ENCODE results near the gene NID1. TPM values are rescaled to one million over a fixed set of nuclear protein-coding genes. Genes with fewer than 3 reads are reported as not detected.

NID1 gene
- total RNA-seq, 1 experiment from 2014 or later, result 0.32 TPM

DNA sequence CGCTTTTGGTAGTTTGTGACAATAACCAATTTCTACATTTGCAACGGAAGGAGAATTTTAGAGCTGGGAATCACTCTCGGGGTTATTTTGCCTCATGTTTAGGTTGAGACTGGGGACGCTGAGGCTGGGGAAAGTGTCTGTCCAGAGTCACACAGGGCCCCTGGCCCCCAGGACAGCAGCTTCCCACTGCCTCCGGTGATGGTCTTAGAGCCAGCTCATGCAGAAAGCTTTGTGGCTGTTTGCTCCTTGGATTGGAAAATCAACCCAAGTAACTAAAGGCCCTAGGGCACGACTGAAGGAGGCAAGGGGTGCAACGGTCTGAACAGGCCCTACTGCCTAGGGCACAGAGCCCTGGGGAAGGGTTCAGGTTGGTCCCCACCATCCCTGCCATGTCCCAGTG lies 72.0 kb downstream of the NID1 start:
- no peak overlapping the region for H3K27ac ChIP-seq (ENCODE audit: low read depth, low read length)
- no peaks in the 10 kb centered on the region for H3K36me3 ChIP-seq (ENCODE audit: control insufficient read depth in 1 of 2, insufficient read depth in 2 of 2, low read length in 2 of 2)
- ChIA-PET CTCF (no interaction called here), RAD21 (ENCODE audit: low non-redundant PET in 1 of 2, low total read pairs in 2 of 2, uncharacterized antibody in 2 of 2, unreplicated experiment in 2 of 2) (no interaction called here), POLR2A (no interaction called here)
- ATAC-seq, result no peak
- no peak overlapping the region for H2AFZ ChIP-seq (ENCODE audit: low read depth, low read length, poor library complexity, severe bottlenecking)
- no peaks in the 10 kb centered on the region for H3K9me2 ChIP-seq (ENCODE audit: insufficient read depth)
- no peak for DNase-seq (ENCODE audit: low read depth, low spot score)
- no peaks in the 10 kb centered on the region for H4K20me1 ChIP-seq (ENCODE audit: insufficient read depth)
- H3K9me3 ChIP-seq (ENCODE audit: control insufficient read depth in 1 of 2, insufficient read depth in 1 of 2, low read depth in 1 of 2, low read length in 2 of 2), result no peaks in the 10 kb centered on the region
- H3K4me3 ChIP-seq (replicated peaks in 1 of 2; ENCODE audit: low read depth in 1 of 2, low read length in 2 of 2), result no peak overlapping the region
- peaks cover 0 to under 1% of the 10 kb centered on the region in 2 experiments; a peak in 1 of 4 replicates for H3K4me1 ChIP-seq (ENCODE audit: control insufficient read depth in 1 of 2, insufficient read depth in 2 of 2, low read length in 2 of 2)
- no peaks in the 10 kb centered on the region for H3K79me2 ChIP-seq (ENCODE audit: insufficient read depth, low read length)
- no peaks in the 10 kb centered on the region for H3K27me3 ChIP-seq (ENCODE audit: insufficient read depth, low read length)
- TF ChIP-seq, protein P1, sequence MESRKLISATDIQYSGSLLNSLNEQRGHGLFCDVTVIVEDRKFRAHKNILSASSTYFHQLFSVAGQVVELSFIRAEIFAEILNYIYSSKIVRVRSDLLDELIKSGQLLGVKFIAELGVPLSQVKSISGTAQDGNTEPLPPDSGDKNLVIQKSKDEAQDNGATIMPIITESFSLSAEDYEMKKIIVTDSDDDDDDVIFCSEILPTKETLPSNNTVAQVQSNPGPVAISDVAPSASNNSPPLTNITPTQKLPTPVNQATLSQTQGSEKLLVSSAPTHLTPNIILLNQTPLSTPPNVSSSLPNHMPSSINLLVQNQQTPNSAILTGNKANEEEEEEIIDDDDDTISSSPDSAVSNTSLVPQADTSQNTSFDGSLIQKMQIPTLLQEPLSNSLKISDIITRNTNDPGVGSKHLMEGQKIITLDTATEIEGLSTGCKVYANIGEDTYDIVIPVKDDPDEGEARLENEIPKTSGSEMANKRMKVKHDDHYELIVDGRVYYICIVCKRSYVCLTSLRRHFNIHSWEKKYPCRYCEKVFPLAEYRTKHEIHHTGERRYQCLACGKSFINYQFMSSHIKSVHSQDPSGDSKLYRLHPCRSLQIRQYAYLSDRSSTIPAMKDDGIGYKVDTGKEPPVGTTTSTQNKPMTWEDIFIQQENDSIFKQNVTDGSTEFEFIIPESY (IDR thresholded peaks at IDR 0.05; ENCODE audit: extremely low read depth, insufficient replicate concordance, low read length), result no peak
- TF ChIP-seq SP1 (IDR thresholded peaks at IDR 0.05; ENCODE audit: low read depth), result no peak
- BruUV-seq (replicated peaks), result no TSS peak
- H3K4me2 ChIP-seq (ENCODE audit: low read length), result no peak overlapping the region
- no peak overlapping the region for H3K9ac ChIP-seq (ENCODE audit: low read length)
- intact Hi-C loops (cut with micrococcal nuclease), result no loop called here

GRCh38 chr1:235992346-235992745 lies 72.5 kb downstream of the NID1 start:
- ChIA-PET CTCF (no interaction called here), POLR2A (no interaction called here), RAD21 (ENCODE audit: low non-redundant PET in 1 of 2, low total read pairs in 2 of 2, uncharacterized antibody in 2 of 2, unreplicated experiment in 2 of 2) (no interaction called here)
- H3K27me3 ChIP-seq (ENCODE audit: insufficient read depth, low read length), result no peaks in the 10 kb centered on the region
- H3K27ac ChIP-seq (ENCODE audit: low read depth, low read length), result no peak overlapping the region
- intact Hi-C loops (cut with micrococcal nuclease), result no loop called here
- no peak overlapping the region for H3K4me3 ChIP-seq (replicated peaks in 1 of 2; ENCODE audit: low read depth in 1 of 2, low read length in 2 of 2)
- no TSS peak for BruUV-seq (replicated peaks)
- H3K4me2 ChIP-seq (ENCODE audit: low read length), result no peak overlapping the region
- H3K36me3 ChIP-seq (ENCODE audit: control insufficient read depth in 1 of 2, insufficient read depth in 2 of 2, low read length in 2 of 2), result no peaks in the 10 kb centered on the region
- TF ChIP-seq POLR2AphosphoS5 (IDR thresholded peaks at IDR 0.05; ENCODE audit: low read depth, low read length), result no peak
- no peak for TF ChIP-seq CBX3 (IDR thresholded peaks at IDR 0.05; ENCODE audit: low read depth)
- TF ChIP-seq, protein P2, sequence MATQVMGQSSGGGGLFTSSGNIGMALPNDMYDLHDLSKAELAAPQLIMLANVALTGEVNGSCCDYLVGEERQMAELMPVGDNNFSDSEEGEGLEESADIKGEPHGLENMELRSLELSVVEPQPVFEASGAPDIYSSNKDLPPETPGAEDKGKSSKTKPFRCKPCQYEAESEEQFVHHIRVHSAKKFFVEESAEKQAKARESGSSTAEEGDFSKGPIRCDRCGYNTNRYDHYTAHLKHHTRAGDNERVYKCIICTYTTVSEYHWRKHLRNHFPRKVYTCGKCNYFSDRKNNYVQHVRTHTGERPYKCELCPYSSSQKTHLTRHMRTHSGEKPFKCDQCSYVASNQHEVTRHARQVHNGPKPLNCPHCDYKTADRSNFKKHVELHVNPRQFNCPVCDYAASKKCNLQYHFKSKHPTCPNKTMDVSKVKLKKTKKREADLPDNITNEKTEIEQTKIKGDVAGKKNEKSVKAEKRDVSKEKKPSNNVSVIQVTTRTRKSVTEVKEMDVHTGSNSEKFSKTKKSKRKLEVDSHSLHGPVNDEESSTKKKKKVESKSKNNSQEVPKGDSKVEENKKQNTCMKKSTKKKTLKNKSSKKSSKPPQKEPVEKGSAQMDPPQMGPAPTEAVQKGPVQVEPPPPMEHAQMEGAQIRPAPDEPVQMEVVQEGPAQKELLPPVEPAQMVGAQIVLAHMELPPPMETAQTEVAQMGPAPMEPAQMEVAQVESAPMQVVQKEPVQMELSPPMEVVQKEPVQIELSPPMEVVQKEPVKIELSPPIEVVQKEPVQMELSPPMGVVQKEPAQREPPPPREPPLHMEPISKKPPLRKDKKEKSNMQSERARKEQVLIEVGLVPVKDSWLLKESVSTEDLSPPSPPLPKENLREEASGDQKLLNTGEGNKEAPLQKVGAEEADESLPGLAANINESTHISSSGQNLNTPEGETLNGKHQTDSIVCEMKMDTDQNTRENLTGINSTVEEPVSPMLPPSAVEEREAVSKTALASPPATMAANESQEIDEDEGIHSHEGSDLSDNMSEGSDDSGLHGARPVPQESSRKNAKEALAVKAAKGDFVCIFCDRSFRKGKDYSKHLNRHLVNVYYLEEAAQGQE (IDR thresholded peaks at IDR 0.05; ENCODE audit: low read depth), result no peak
- no peak for TF ChIP-seq CTCF (IDR thresholded peaks at IDR 0.05 in 2 of 3, conservative IDR thresholded peaks at IDR 0.05 in 1 of 3; ENCODE audit: borderline replicate concordance in 1 of 3, insufficient read depth in 1 of 3, low read depth in 2 of 3, low read length in 2 of 3)
- TF ChIP-seq JUND (IDR thresholded peaks at IDR 0.05), result no peak
- no peak for ATAC-seq
- H3K4me1 ChIP-seq (ENCODE audit: control insufficient read depth in 1 of 2, insufficient read depth in 2 of 2, low read length in 2 of 2), result no peaks in the 10 kb centered on the region
- H3K9me3 ChIP-seq (ENCODE audit: control insufficient read depth in 1 of 2, insufficient read depth in 1 of 2, low read depth in 1 of 2, low read length in 2 of 2), result no peaks in the 10 kb centered on the region
- no peak overlapping the region for H3K9ac ChIP-seq (ENCODE audit: low read length)
- H4K20me1 ChIP-seq (ENCODE audit: insufficient read depth), result no peaks in the 10 kb centered on the region
- no peak overlapping the region for H2AFZ ChIP-seq (ENCODE audit: low read depth, low read length, poor library complexity, severe bottlenecking)
- H3K9me2 ChIP-seq (ENCODE audit: insufficient read depth), result no peaks in the 10 kb centered on the region
- H3K79me2 ChIP-seq (ENCODE audit: insufficient read depth, low read length), result no peaks in the 10 kb centered on the region
- DNase-seq (ENCODE audit: low read depth, low spot score), result no peak

Data from HCT116 (cell line).